Endothelial cell of umbilical vein (primary cell): ENCODE results near the gene SMTNL1. TPM values are rescaled to one million over a fixed set of nuclear protein-coding genes. Genes with fewer than 3 reads are reported as not detected.

Experiments
- BruUV-seq: library from RNA; stranded (reverse); fragments of 400-500 nt; replicated peaks from 2 replicates; lab custom pipeline; 2021; lab: Mats Ljungman, UMichigan
- CTCF ChIA-PET: fragments of 300-600, 350-600 bp; sonication (Branson Sonifier 250); formaldehyde crosslinking; loops from one replicate; lab custom pipeline; 2021; ENCODE audit warnings: antibody characterized with exemption, inconsistent platforms; lab: Charles Lee
- POLR2A ChIA-PET: fragments of 300-600, 350-600 bp; sonication (Branson Sonifier 250); formaldehyde crosslinking; loops from one replicate; lab custom pipeline; 2021; ENCODE audit warnings: antibody characterized with exemption, inconsistent platforms; lab: Charles Lee
- DNase-seq: peaks from one replicate; pipeline ENCODE4 v3.0.0-alpha.2; 2011; ENCODE audit warnings: low read depth, low spot score
- FAIRE-seq: peaks from 2 replicates; lab custom pipeline; 2011; peaks lifted over from hg19 to GRCh38; lab: Jason Lieb, UNC
- H2AFZ ChIP-seq: 2 replicates; pipeline ENCODE4 v1.6.0; 2012; ENCODE audit warnings: low read depth, low read length, control low read depth, inconsistent platforms
- H3K27ac ChIP-seq: 2 replicates; pipeline ENCODE4 v1.5.1; 2011; ENCODE audit warnings: low read depth, mild to moderate bottlenecking, control low read depth, low read length, moderate library complexity; ENCODE audit not compliant: insufficient read depth
- H3K27me3 ChIP-seq, 2 experiments: 2 replicates each; pipeline versions ENCODE4 v1.6.0 to v1.6.1; 2011; ENCODE audit warnings: low read length in 2 of 2, mixed read lengths in 1 of 2; ENCODE audit not compliant: control insufficient read depth in 2 of 2, insufficient read depth in 2 of 2
- H3K36me3 ChIP-seq, 2 experiments: 2 replicates in 1 of 2; 3 replicates in 1 of 2; pipeline ENCODE4 v1.5.1; 2011; ENCODE audit warnings: low read length in 2 of 2, mild to moderate bottlenecking in 1 of 2, moderate library complexity in 1 of 2; ENCODE audit not compliant: control insufficient read depth in 2 of 2, insufficient read depth in 2 of 2; ENCODE audit errors: extremely low read depth in 1 of 2
- H3K4me1 ChIP-seq: 3 replicates; pipeline ENCODE4 v1.5.1; 2011; ENCODE audit warnings: mild to moderate bottlenecking, low read length; ENCODE audit not compliant: control insufficient read depth, insufficient read depth; ENCODE audit errors: extremely low read depth
- H3K4me2 ChIP-seq: 2 replicates; pipeline ENCODE4 v1.6.1; 2011; ENCODE audit warnings: low read length, control low read depth, mixed read lengths; ENCODE audit not compliant: insufficient read depth
- H3K4me3 ChIP-seq, 3 experiments: fragments of 200-600 bp in 1 of 3; sonication (generic), shearing (Covaris generic) in 1 of 3; replicated peaks in 1 of 3; 2 replicates each; pipeline ENCODE4 v1.5.1; 2011 to 2016; ENCODE audit warnings: control low read depth in 3 of 3, low read length in 3 of 3, mild to moderate bottlenecking in 2 of 3, inconsistent platforms in 1 of 3, low read depth in 1 of 3, moderate library complexity in 1 of 3; ENCODE audit not compliant: insufficient read depth in 1 of 3
- H3K79me2 ChIP-seq: 2 replicates; pipeline ENCODE4 v1.6.0; 2012; ENCODE audit warnings: low read length, inconsistent platforms; ENCODE audit not compliant: control insufficient read depth, insufficient read depth
- H3K9ac ChIP-seq: replicated peaks from 2 replicates; pipeline ENCODE3; 2011; ENCODE audit warnings: low read length, control low read depth; ENCODE audit not compliant: insufficient read depth; ENCODE audit errors: extremely low read depth
- H3K9me1 ChIP-seq: replicated peaks from 3 replicates; pipeline ENCODE4 v1.6.0; 2011; ENCODE audit warnings: mild to moderate bottlenecking, low read length; ENCODE audit not compliant: control insufficient read depth, insufficient read depth; ENCODE audit errors: extremely low read depth
- H3K9me3 ChIP-seq: replicated peaks from 2 replicates; pipeline ENCODE4 v1.5.1; 2012; ENCODE audit warnings: low read length, inconsistent platforms; ENCODE audit not compliant: control insufficient read depth, insufficient read depth
- H4K20me1 ChIP-seq: replicated peaks from 2 replicates; pipeline ENCODE3; 2011; ENCODE audit warnings: mild to moderate bottlenecking, low read length; ENCODE audit not compliant: control insufficient read depth, insufficient read depth; ENCODE audit errors: extremely low read depth
- CTCF ChIP-seq, 2 donors: IDR thresholded peaks; 1 replicate in 1 of 2; 2 replicates in 1 of 2; pipeline ENCODE4 v1.5.1; 2011; ENCODE audit warnings: low read length in 2 of 2, mild to moderate bottlenecking in 2 of 2, moderate library complexity in 2 of 2, control low read depth in 1 of 2, inconsistent platforms in 1 of 2, low read depth in 1 of 2; ENCODE audit not compliant: insufficient read depth in 1 of 2; ENCODE audit errors: extremely low read depth in 1 of 2
- EZH2 ChIP-seq: IDR thresholded peaks from 2 replicates; pipeline ENCODE4 v1.6.1; 2012; ENCODE audit warnings: borderline replicate concordance, low read depth, mild to moderate bottlenecking, moderate library complexity, low read length, inconsistent platforms; ENCODE audit not compliant: severe bottlenecking
- FOS ChIP-seq: IDR thresholded peaks from 2 replicates; pipeline ENCODE4 v1.6.1; 2011; ENCODE audit warnings: mild to moderate bottlenecking, low read length, moderate library complexity, borderline replicate concordance; ENCODE audit not compliant: insufficient read depth
- GATA2 ChIP-seq: IDR thresholded peaks from 2 replicates; pipeline ENCODE4 v1.7.0; 2011; ENCODE audit warnings: low read depth, mild to moderate bottlenecking, moderate library complexity, mixed read lengths, low read length; ENCODE audit not compliant: insufficient read length, insufficient read depth
- JUN ChIP-seq: IDR thresholded peaks from 2 replicates; pipeline ENCODE4 v1.6.1; 2011; ENCODE audit warnings: borderline replicate concordance, low read depth; ENCODE audit not compliant: insufficient read length, insufficient read depth
- MAX ChIP-seq: IDR thresholded peaks from 2 replicates; pipeline ENCODE4 v1.6.1; 2011; ENCODE audit not compliant: insufficient read depth, insufficient read length
- MYC ChIP-seq: IDR thresholded peaks from one replicate; pipeline ENCODE4 v1.6.1; 2011; ENCODE audit warnings: mild to moderate bottlenecking, low read depth, low read length
- POLR2A ChIP-seq: IDR thresholded peaks from 2 replicates; pipeline ENCODE4 v1.6.1; 2012; ENCODE audit warnings: low read depth, mild to moderate bottlenecking, control low read depth, low read length
- POLR2AphosphoS5 ChIP-seq: IDR thresholded peaks from 2 replicates; pipeline ENCODE4 v1.6.1; 2012; ENCODE audit warnings: low read depth, mild to moderate bottlenecking, control low read depth, low read length, moderate library complexity; ENCODE audit not compliant: insufficient read depth
- dilution Hi-C: fragments of 300-500 bp; cut with MboI; formaldehyde crosslinking; loops from one replicate; pipeline ENCODE4 v1.15.0; 2019; ENCODE audit warnings: low sequenced_read_pairs; ENCODE audit not compliant: extremely low pct_ligation_motif_present
- intact Hi-C: fragments of 100-400 bp; cut with micrococcal nuclease; formaldehyde crosslinking; loops from one replicate; pipeline ENCODE4 v1.10.0; 2022
- polyA plus RNA-seq, 4 experiments: library from polyadenylated mRNA; depleted of rRNA in 3 of 4; stranded (reverse) in 3 of 4; unstranded in 1 of 4; fragments of >200 nt; gene quantifications; 2 replicates each; pipeline versions ENCODE4 v1.2.1 to v1.2.3, GENCODE V29; 2011 to 2012; ENCODE audit warnings: missing spikeins in 1 of 4
- total RNA-seq: library from RNA; stranded (reverse); gene quantifications from 2 replicates; pipeline ENCODE4 v1.2.3, GENCODE V29; 2021

Gene SMTNL1
- total and polyA plus RNA-seq, 2 donors (not counting 3 experiments of a cell fraction or from before 2014, with no cell fraction given) = not detected

GRCh38 chr11:57543593-57543992 is 6.2 kb downstream of the SMTNL1 start:
- Histone ChIP-seq H3K36me3 (no peaks in the 10 kb centered on the region), H4K20me1 (no peaks in the 10 kb centered on the region), H3K4me2 (no peak overlapping the region), H3K9ac (no peak overlapping the region), H3K9me3 (no peaks in the 10 kb centered on the region), H3K4me1 (no peaks in the 10 kb centered on the region), H3K27ac (no peak overlapping the region), H3K9me1 (no peaks in the 10 kb centered on the region), H3K4me3 (no peak overlapping the region), H3K79me2 (no peaks in the 10 kb centered on the region), H3K27me3 (peaks cover 0 to 4% of the 10 kb centered on the region in 2 experiments), H2AFZ (no peak overlapping the region)
- intact Hi-C loops = no loop called here
- ChIA-PET CTCF (interaction anchor here (1.0 to 2.7 kb wide), 2 partner anchors 24 to 101 kb away, joined by 5 to 7 read pairs; partner anchors contain the start of gene UBE2L6), POLR2A (no interaction called here)
- FAIRE-seq (no peak), DNase-seq (no peak)
- dilution Hi-C loops = no loop called here
- TF ChIP-seq GATA2 (no peak), JUN (no peak), CTCF (IDR thresholded peaks at IDR 0.05; ENCODE audit: extremely low read depth in 1 of 2, insufficient read depth in 1 of 2, low read depth in 1 of 2, low read length in 2 of 2) (no peak), MYC (no peak), EZH2 (no peak), POLR2AphosphoS5 (no peak), MAX (no peak), POLR2A (no peak), FOS (no peak)
- no TSS peak for BruUV-seq
